ENCODE measurements around the gene ZMYND19. TPM values are rescaled to one million over a fixed set of nuclear protein-coding genes. Genes with fewer than 3 reads are reported as not detected.
"Not testable (repeated sequence)": the region's sequence is repeated elsewhere in the genome, so short reads cannot be mapped to it uniquely, and the experiment has no call there.

Gene ZMYND19
- total RNA-seq, 2 experiments from 2014 or later, result 50.9 to 52.5 TPM

- intact Hi-C loops (cut with micrococcal nuclease), result no loop called here
- peaks cover 12% of the 10 kb centered on the region for H3K36me3 Mint-ChIP-seq (ENCODE audit: low read depth)
- H3K9me3 Mint-ChIP-seq, result no peaks in the 10 kb centered on the region
- no peak for DNase-seq
- no peak overlapping the region for H3K4me3 Mint-ChIP-seq
- CTCF ChIA-PET, result interaction anchor here (1.1 to 2.1 kb wide), 2 partner anchors 8 to 11 kb away, joined by 3 to 14 read pairs; no protein-coding TSS in a partner anchor
- H3K27ac Mint-ChIP-seq, result no peak overlapping the region
- peaks cover 24% of the 10 kb centered on the region for H3K4me1 Mint-ChIP-seq (ENCODE audit: low read depth)
- no peaks in the 10 kb centered on the region for H3K27me3 Mint-ChIP-seq (ENCODE audit: low read depth)
These were observed 9.4 kb downstream of the ZMYND19 start for GRCh38 chr9:137580954-137581322.

DNA sequence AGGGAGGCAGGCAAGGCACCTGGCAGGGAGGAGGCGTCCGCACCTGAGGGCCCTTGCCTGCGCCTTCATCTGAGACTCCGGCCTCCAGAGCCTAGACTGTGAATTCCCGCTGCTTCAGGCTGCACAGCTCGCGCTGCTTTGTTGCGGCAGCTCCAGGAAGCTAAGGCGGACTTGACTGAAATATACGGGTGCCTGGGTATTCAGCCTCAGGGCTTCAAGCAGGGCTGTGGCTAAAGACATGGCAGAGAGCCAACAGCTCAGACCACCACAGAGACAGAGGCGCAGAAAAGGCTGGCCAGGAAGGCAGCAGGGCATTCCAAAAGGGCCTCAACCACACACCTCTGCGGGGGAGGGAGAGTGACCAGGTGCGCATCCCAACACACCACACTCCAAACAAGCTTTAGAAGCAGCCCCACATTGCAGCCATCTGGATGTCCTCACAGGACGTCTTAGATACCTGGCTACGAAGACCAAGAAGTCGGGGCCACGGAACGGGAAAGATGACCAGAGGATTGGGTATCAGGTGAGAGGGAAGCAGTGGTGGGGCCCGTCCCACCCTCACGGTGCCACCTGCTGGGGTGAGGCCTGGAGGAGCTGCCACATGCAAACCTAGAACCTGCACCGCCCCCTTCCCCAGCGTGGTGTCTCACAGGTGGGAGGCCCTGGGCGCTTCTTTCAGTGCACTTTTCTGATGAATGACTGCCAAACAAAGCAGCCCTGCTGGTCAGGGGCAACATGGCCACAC lies 9.9 kb downstream of the ZMYND19 start:
- Mint-ChIP-seq H3K4me3 (no peak overlapping the region), H3K27ac (no peak overlapping the region), H3K9me3 (no peaks in the 10 kb centered on the region), H3K4me1 (ENCODE audit: low read depth) (peaks cover 30% of the 10 kb centered on the region), H3K27me3 (ENCODE audit: low read depth) (no peaks in the 10 kb centered on the region), H3K36me3 (ENCODE audit: low read depth) (peaks cover 17% of the 10 kb centered on the region)
- CTCF ChIA-PET, result interaction anchor here (0.8 to 2.1 kb wide), 5 partner anchors 8 to 46 kb away, joined by 3 to 14 read pairs (median 4); partner anchors contain the start of gene ZMYND19
- intact Hi-C loops (cut with micrococcal nuclease), result no loop called here
- DNase-seq, result no peak

DNA sequence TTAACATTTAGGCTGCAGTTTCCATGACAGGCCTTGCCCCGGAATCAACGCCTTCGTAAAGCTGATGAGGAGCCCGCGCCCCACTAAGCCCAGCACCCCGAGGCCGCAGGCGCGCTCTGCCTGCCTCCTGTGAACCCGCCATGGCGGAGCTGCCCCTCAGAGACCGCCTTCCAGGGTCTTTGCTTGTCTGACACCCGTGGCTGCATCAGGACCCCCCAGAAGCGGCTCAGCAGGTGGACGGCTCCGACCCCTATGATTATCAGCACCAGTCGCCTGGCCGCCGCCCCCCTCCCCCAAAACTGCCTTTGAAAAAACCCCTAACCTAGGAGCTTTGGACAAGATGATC lies 11.1 kb downstream of the ZMYND19 start:
- Mint-ChIP-seq H3K27me3 (ENCODE audit: low read depth) (no peaks in the 10 kb centered on the region), H3K4me1 (ENCODE audit: low read depth) (peaks cover 37% of the 10 kb centered on the region), H3K27ac (no peak overlapping the region), H3K36me3 (ENCODE audit: low read depth) (peaks cover 19% of the 10 kb centered on the region), H3K4me3 (peak overlapping the region; percentile 81), H3K9me3 (no peaks in the 10 kb centered on the region)
- no peak for DNase-seq
- CTCF ChIA-PET, result interaction anchor here (0.6 to 2.1 kb wide), 7 partner anchors 8 to 52 kb away, joined by 3 to 14 read pairs (median 4); partner anchors contain the start of gene MRPL41
- intact Hi-C loops (cut with micrococcal nuclease), result loop anchor here (1.0 to 2.0 kb wide), 3 partner anchors 26 to 44 kb away; partner anchors contain the start of genes ARRDC1, MRPL41 and PNPLA7

DNA sequence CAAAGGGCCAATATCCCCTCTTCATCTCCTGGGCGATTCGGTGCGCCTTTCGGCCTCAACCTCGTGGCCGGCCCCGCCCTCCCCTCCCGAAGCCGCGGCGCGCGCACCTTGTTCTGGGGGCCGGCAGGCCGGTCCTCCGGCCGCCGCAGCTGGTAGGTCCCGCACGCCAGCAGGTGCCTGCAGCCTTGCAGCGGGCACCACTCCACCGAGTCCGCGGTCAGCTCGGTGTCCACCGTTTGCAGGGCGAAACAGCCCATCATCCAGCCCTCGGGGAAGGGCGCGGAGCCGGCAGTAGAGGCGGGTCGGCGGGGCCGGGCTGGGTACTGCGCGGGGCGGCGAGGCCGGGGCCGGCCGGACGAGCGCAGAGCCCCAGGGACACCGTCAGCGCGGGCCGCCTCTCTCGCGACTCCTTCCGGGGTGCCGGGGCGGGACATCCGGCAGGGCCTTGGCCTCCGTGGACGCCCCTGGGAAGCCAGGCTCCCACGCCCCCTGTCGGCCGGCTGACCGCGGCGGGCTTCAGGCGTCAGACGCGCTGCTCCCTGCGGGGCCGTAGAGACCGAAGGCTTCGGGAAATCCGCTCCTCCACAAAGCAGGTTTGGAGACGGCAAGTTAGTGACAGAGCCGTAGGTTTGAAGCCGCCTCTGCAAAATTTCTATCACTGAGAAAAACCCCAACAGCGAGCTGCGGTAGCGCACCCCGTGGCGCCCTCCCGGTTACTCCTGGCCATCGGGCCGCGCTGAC lies 11.6 kb downstream of the ZMYND19 start, which contains the start of gene DPH7:
DPH7 (minus strand) TSS at position 408 of the 741 bp plus-strand sequence; CDS start at position 260, 148 bp downstream.
- Mint-ChIP-seq H3K27me3 (ENCODE audit: low read depth) (no peaks in the 10 kb centered on the region), H3K9me3 (no peaks in the 10 kb centered on the region), H3K36me3 (ENCODE audit: low read depth) (peaks cover 19% of the 10 kb centered on the region), H3K4me1 (ENCODE audit: low read depth) (peaks cover 37% of the 10 kb centered on the region), H3K4me3 (peak within 1 kb of the TSS; percentile 81), H3K27ac (no peak within 1 kb of the TSS)
- intact Hi-C loops (cut with micrococcal nuclease), result loop anchor here (1.0 to 2.0 kb wide), 5 partner anchors 12 to 44 kb away; partner anchors contain the start of genes ARRDC1, MRPL41, PNPLA7 and ZMYND19
- CTCF ChIA-PET, result interaction anchor here (0.6 to 2.1 kb wide), 7 partner anchors 8 to 52 kb away, joined by 3 to 14 read pairs (median 4); partner anchors contain the start of gene MRPL41
- DNase-seq, result peak; percentile 96

- Mint-ChIP-seq H3K36me3 (ENCODE audit: low read depth) (peaks cover 15% of the 10 kb centered on the region), H3K27me3 (ENCODE audit: low read depth) (no peaks in the 10 kb centered on the region), H3K4me3 (no peak overlapping the region), H3K9me3 (no peaks in the 10 kb centered on the region), H3K27ac (peak overlapping the region; percentile 27), H3K4me1 (ENCODE audit: low read depth) (peaks cover 37% of the 10 kb centered on the region)
- CTCF ChIA-PET, result no interaction called here
- intact Hi-C loops (cut with micrococcal nuclease), result no loop called here
- no peak for DNase-seq
These were observed 14.4 kb downstream of the ZMYND19 start for GRCh38 chr9:137575716-137576411.

- Mint-ChIP-seq H3K27me3 (ENCODE audit: low read depth) (no peaks in the 10 kb centered on the region), H3K4me3 (no peak overlapping the region)
- CTCF ChIA-PET, result no interaction called here
These were observed 15.0 kb downstream of the ZMYND19 start for GRCh38 chr9:137575364-137575715.

DNA sequence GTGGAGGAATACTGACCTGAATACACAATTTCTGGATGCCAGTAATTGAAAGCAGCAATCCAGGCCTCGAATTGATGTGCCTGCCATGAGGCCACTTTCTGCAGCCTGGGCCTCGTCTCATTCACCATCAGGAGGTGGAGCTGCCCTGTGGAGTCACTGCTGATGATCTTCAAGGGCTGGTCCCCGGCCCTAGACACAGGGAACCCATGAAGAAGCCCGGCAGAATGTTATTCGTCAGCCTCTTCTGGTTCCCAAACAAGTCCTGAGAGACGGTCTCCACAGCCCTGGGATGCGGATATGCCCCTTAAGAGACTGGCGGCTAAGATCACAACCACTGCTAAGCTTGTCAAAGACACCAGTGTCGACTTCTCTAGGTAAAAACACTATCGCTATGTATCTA lies 16.1 kb downstream of the ZMYND19 start:
- Mint-ChIP-seq H3K27ac (no peak overlapping the region), H3K4me3 (no peak overlapping the region), H3K4me1 (ENCODE audit: low read depth) (peaks cover 42% of the 10 kb centered on the region), H3K27me3 (ENCODE audit: low read depth) (no peaks in the 10 kb centered on the region), H3K36me3 (ENCODE audit: low read depth) (peaks cover 22% of the 10 kb centered on the region), H3K9me3 (no peaks in the 10 kb centered on the region)
- no peak for DNase-seq
- intact Hi-C loops (cut with micrococcal nuclease), result no loop called here
- CTCF ChIA-PET, result interaction anchor here (0.9 kb wide), 1 partner anchor 13 kb away, joined by 4 read pairs; no protein-coding TSS in a partner anchor

More at GRCh38 chr9:137575364-137575715, 15.0 kb downstream of the ZMYND19 start:
- intact Hi-C loops (cut with micrococcal nuclease), result no loop called here
- peaks cover 20% of the 10 kb centered on the region for H3K36me3 Mint-ChIP-seq (ENCODE audit: low read depth)
- H3K4me1 Mint-ChIP-seq (ENCODE audit: low read depth), result peaks cover 42% of the 10 kb centered on the region
- peak overlapping the region; percentile 27 for H3K27ac Mint-ChIP-seq
- no peak for DNase-seq
- H3K9me3 Mint-ChIP-seq, result no peaks in the 10 kb centered on the region

GRCh38 chr9:137570566-137570965 lies 19.7 kb downstream of the ZMYND19 start:
- DNase-seq, result no peak
- no peaks in the 10 kb centered on the region for H3K27me3 Mint-ChIP-seq (ENCODE audit: low read depth)
- H3K4me1 Mint-ChIP-seq (ENCODE audit: low read depth), result peaks cover 19% of the 10 kb centered on the region
- no peaks in the 10 kb centered on the region for H3K9me3 Mint-ChIP-seq
- H3K27ac Mint-ChIP-seq, result no peak overlapping the region
- H3K4me3 Mint-ChIP-seq, result no peak overlapping the region
- peaks cover 17% of the 10 kb centered on the region for H3K36me3 Mint-ChIP-seq (ENCODE audit: low read depth)
- intact Hi-C loops (cut with micrococcal nuclease), result no loop called here
- CTCF ChIA-PET, result interaction anchor here (0.6 kb wide), 1 partner anchor 29 kb away, joined by 3 read pairs; no protein-coding TSS in a partner anchor

- Mint-ChIP-seq H3K36me3 (ENCODE audit: low read depth) (peaks cover 13% of the 10 kb centered on the region), H3K9me3 (no peaks in the 10 kb centered on the region), H3K4me1 (ENCODE audit: low read depth) (peaks cover 10% of the 10 kb centered on the region), H3K4me3 (no peak overlapping the region), H3K27me3 (ENCODE audit: low read depth) (no peaks in the 10 kb centered on the region), H3K27ac (no peak overlapping the region)
- CTCF ChIA-PET, result no interaction called here
- DNase-seq, result no peak
- intact Hi-C loops (cut with micrococcal nuclease), result no loop called here
These were observed 20.6 kb downstream of the ZMYND19 start for GRCh38 chr9:137569609-137570203.

DNA sequence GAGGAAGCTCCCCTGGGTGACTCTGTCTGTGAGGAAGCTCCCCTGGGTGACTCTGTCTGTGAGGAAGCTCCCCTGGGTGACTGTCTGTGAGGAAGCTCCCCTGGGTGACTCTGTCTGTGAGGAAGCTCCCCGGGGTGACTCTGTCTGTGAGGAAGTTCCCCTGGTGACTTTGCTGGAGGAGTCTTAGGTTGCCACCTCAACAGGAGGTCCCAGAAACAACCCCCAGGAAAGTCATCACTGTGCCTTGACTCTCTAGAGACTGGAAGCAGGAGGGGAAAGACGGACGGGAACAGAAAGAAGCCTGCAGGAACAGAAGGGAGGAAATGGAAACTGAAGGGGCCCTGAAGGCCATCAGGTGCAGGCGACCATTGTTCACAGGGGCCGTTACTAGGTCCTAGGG lies 21.9 kb downstream of the ZMYND19 start:
- DNase-seq; H3K27ac Mint-ChIP-seq; CTCF ChIA-PET; H3K9me3 Mint-ChIP-seq; H3K4me1 Mint-ChIP-seq (ENCODE audit: low read depth); intact Hi-C loops (cut with micrococcal nuclease); H3K4me3 Mint-ChIP-seq; H3K27me3 Mint-ChIP-seq (ENCODE audit: low read depth): not testable (repeated sequence)
- H3K36me3 Mint-ChIP-seq (ENCODE audit: low read depth), result peaks cover 21% of the 10 kb centered on the region

DNA sequence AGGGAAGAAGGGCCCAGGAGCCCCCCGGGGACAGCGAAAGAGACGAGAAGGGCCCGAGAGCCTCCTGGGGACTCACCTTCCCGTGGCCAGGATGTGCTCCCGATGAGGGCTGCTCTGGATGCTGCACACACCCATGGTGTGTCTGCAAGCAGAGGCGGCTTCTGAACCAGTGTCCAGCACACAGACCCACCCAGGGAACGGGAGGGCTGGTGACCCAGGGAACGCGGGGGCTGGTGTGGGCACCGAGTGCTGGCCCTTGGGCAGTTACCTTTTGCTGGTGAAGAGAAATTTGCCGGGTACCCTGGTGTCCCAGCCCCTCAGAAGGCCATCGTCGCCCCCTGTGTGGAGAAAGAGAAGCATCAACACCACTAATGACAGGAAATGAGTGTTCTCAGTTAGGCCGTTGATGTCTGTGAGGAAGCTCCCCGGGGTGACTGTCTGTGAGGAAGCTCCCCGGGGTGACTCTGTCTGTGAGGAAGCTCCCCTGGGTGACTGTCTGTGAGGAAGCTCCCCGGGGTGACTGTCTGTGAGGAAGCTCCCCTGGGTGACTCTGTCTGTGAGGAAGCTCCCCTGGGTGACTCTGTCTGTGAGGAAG lies 25.4 kb downstream of the ZMYND19 start:
- Mint-ChIP-seq H3K4me3 (no peak overlapping the region), H3K27me3 (ENCODE audit: low read depth) (no peaks in the 10 kb centered on the region), H3K4me1 (ENCODE audit: low read depth) (peaks cover 3% of the 10 kb centered on the region), H3K36me3 (ENCODE audit: low read depth) (peaks cover 23% of the 10 kb centered on the region), H3K9me3 (no peaks in the 10 kb centered on the region), H3K27ac (no peak overlapping the region)
- DNase-seq, result no peak
- CTCF ChIA-PET, result interaction anchor here (1.1 kb wide), 1 partner anchor 20 kb away, joined by 3 read pairs; no protein-coding TSS in a partner anchor
- intact Hi-C loops (cut with micrococcal nuclease), result no loop called here
